Bronchial epithelial cell (primary cell): Measurements from ENCODE around the gene DOK1. TPM values are rescaled to one million over a fixed set of nuclear protein-coding genes. Genes with fewer than 3 reads are reported as not detected.

ENCODE experiments used
- DNase-seq: peaks from one replicate; pipeline ENCODE4 v3.0.0-alpha.2; 2010; ENCODE audit warnings: low read depth
- FAIRE-seq: peaks from 2 replicates; lab custom pipeline; 2011; peaks lifted over from hg19 to GRCh38; lab: Jason Lieb, UNC
- H3K27me3 ChIP-seq: 2 replicates; pipeline ENCODE4 v1.5.1; 2011; ENCODE audit warnings: low read length; ENCODE audit not compliant: control insufficient read depth, insufficient read depth
- H3K36me3 ChIP-seq: 2 replicates; pipeline ENCODE4 v1.5.1; 2011; ENCODE audit warnings: low read length; ENCODE audit not compliant: control insufficient read depth, insufficient read depth
- H3K4me3 ChIP-seq: 2 replicates; pipeline ENCODE4 v1.5.1; 2011; ENCODE audit warnings: mild to moderate bottlenecking, low read depth, low read length, control low read depth
- total RNA-seq: library from RNA; depleted of rRNA; stranded (reverse); fragments of >200 nt; gene quantifications from 2 replicates; pipeline ENCODE4 v1.2.1, GENCODE V29; 2014
- TF ChIP-seq, protein P1 (sequence below): IDR thresholded peaks from 2 replicates; pipeline ENCODE4 v1.5.1; 2011; ENCODE audit warnings: mild to moderate bottlenecking, moderate library complexity, low read length, control low read depth, inconsistent platforms; ENCODE audit not compliant: insufficient read depth, severe bottlenecking

Gene DOK1
- total RNA-seq, 1 donor from 2014 or later = 1.1 TPM

DNA sequence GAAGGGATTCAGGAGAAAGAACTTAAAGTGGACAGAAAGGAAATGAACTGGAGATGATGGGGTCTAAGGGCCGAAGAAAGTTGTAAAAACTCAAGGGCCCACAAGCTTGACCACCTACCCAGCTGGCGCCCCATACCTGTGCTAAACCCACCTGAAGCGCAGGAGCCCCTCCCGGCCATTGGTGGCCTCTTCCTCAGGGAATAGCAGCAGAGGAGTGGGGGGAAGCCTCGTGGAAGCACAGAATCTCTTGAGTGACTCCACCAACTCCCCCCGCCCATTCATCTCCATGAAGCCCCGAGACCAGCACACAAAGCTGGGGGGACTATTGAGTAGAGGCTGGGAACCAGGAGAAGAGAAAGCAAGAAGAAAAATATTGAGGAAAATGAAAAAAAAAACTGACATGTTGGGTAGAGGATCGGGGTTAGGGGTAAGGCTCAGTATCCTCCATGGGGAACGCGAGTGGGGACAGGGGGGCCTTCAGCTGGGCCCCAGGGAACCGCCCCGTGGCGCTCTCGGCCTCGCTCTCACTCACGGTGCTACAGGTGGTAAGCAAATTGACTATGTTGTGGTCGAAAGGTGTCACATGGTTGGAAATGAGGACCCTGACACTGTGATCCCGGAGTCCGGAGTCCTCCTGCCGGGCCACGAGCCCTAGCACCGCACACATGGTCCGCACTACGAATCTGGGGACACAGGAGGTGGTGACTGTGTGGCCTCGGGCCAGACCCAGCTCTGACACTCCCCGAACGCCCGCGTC lies 25.7 kb upstream of the DOK1 start:
- no peak for DNase-seq
- H3K27me3 ChIP-seq = no peaks in the 10 kb centered on the region
- TF ChIP-seq, protein P1, sequence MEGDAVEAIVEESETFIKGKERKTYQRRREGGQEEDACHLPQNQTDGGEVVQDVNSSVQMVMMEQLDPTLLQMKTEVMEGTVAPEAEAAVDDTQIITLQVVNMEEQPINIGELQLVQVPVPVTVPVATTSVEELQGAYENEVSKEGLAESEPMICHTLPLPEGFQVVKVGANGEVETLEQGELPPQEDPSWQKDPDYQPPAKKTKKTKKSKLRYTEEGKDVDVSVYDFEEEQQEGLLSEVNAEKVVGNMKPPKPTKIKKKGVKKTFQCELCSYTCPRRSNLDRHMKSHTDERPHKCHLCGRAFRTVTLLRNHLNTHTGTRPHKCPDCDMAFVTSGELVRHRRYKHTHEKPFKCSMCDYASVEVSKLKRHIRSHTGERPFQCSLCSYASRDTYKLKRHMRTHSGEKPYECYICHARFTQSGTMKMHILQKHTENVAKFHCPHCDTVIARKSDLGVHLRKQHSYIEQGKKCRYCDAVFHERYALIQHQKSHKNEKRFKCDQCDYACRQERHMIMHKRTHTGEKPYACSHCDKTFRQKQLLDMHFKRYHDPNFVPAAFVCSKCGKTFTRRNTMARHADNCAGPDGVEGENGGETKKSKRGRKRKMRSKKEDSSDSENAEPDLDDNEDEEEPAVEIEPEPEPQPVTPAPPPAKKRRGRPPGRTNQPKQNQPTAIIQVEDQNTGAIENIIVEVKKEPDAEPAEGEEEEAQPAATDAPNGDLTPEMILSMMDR = no peak
- H3K4me3 ChIP-seq = peak overlapping the region; percentile 92
- FAIRE-seq = no peak
- peaks cover 16% of the 10 kb centered on the region for H3K36me3 ChIP-seq

DNA sequence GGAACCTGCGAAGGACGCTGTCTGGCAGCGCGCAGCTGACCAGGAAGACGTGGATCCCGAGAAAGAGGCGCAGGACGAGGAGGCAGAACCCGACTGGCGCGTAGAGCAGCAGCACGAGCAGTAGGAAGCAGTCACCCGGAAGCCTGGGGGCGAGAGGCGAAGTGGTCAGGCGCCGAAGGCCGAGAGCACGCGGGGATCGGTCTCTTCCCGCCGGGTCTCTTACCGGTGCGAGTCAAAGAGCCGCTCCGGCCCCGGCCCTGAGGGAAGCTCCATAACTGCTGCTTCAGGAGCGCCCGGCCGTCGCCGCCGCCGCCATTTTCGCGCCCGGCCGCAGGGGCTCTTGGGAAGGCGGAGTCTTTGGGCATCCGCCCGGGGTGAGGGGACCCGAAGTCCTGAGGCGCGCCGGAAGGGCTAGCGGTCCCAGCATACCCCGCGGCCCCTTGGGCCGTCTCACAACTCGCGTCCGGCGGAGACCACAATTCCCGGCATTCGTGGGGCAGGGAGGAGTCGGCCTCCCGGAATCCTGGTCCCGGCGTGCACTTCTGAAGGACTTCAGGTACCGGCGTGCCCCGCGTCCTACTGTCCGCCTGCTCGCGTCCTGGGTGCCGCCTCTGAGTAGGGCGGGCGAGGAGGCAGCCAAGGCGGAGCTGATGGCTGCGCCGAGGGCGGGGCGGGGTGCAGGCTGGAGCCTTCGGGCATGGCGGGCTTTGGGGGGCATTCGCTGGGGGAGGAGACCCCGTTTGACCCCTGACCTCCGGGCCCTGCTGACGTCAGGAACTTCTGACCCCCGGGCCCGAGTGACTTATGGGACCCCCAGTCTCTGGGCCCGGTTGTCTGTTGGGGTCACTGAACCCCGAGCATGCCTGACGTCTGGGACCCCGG lies 24.9 kb upstream of the DOK1 start, which contains the start of the genes AUP1 and HTRA2:
Gene AUP1, minus strand, starts transcription at position 350 of the 882 bp plus-strand sequence. Its CDS starts 77 bp downstream, at position 273.
Gene HTRA2, plus strand, starts transcription at position 577 of the 882 bp plus-strand sequence. Its CDS starts 74 bp downstream, at position 651.
- no peak for FAIRE-seq
- TF ChIP-seq, protein P1 = no peak
- peaks cover 16% of the 10 kb centered on the region for H3K36me3 ChIP-seq

DNA sequence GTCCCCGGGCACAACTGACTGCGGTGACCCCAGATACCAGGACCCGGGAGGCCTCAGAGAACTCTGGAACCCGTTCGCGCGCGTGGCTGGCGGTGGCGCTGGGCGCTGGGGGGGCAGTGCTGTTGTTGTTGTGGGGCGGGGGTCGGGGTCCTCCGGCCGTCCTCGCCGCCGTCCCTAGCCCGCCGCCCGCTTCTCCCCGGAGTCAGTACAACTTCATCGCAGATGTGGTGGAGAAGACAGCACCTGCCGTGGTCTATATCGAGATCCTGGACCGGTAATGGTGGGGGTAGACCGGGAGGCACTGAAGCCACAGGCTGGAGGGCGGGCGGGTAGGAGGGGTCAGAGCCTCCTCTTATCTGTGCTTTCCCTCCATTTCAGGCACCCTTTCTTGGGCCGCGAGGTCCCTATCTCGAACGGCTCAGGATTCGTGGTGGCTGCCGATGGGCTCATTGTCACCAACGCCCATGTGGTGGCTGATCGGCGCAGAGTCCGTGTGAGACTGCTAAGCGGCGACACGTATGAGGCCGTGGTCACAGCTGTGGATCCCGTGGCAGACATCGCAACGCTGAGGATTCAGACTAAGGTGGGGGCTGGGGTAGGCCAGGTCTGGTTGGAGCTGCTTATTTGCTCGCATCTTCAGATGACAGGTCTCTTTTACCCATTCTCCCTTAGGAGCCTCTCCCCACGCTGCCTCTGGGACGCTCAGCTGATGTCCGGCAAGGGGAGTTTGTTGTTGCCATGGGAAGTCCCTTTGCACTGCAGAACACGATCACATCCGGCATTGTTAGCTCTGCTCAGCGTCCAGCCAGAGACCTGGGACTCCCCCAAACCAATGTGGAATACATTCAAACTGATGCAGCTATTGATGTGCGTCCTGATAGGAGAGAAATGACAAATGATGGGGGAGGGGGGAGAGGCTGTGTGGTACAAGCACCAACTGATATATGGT lies 24.0 kb upstream of the DOK1 start:
- no peak for FAIRE-seq

More for the DNA sequence above, 24.9 kb upstream of the DOK1 start, which contains the start of the genes AUP1 and HTRA2:
- DNase-seq = peak; percentile 97
- Histone ChIP-seq H3K4me3 (peak within 1 kb of the TSS; percentile 92), H3K27me3 (no peaks in the 10 kb centered on the region)

DNA sequence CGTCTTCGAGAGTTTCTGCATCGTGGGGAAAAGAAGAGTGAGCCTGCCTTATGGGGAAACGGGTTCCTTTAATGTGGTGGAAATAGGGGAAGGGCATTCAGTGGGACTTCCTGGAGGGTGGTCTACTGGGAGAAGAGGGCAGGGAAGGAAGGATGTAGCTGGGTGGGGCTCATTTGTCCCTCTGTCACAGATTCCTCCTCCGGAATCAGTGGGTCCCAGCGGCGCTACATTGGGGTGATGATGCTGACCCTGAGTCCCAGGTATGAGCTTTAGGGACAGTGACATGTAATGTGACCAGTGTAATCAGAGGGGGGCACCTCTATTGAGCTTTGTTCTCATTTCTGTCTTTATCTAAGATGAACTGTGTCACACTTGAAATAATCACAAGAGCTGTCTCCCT lies 22.9 kb upstream of the DOK1 start:
- H3K36me3 ChIP-seq = peaks cover 14% of the 10 kb centered on the region
- FAIRE-seq = no peak
- DNase-seq = no peak
- no peak overlapping the region for H3K4me3 ChIP-seq
- H3K27me3 ChIP-seq = no peaks in the 10 kb centered on the region
- TF ChIP-seq, protein P1 = no peak

More for the DNA sequence above, 24.0 kb upstream of the DOK1 start:
- H3K4me3 ChIP-seq = peak overlapping the region; percentile 92
- no peak for DNase-seq
- H3K27me3 ChIP-seq = no peaks in the 10 kb centered on the region
- H3K36me3 ChIP-seq = peaks cover 16% of the 10 kb centered on the region
- TF ChIP-seq, protein P1 = no peak

DNA sequence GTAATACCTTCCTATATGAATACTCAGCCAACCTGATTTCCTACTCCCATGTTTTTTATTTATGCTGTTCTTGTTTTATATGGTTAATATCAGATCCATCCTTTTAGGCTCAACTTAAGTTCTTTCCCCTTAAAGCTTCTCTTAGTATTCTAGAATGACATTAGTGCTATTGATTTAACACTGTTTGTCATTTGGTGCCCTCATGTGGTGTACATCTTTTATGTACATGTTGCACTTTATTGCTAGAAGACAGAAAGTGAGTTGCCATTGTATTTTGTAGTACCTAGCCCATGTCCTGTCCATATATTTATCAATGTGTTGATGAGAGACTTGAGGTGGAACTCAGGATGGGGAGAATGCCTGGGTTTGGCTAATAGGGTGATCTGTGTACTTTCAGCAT lies 22.3 kb upstream of the DOK1 start:
- DNase-seq = peak; percentile 63
- Histone ChIP-seq H3K4me3 (no peak overlapping the region), H3K36me3 (peaks cover 11% of the 10 kb centered on the region), H3K27me3 (no peaks in the 10 kb centered on the region)
- no peak for FAIRE-seq
- TF ChIP-seq, protein P1 = peak; percentile 28
